ENCODE measurements around the gene FADS2. TPM values are rescaled to one million over a fixed set of nuclear protein-coding genes. Genes with fewer than 3 reads are reported as not detected.

FADS2 gene
- total RNA-seq, 1 donor from 2014 or later, result 43.3 TPM

DNA sequence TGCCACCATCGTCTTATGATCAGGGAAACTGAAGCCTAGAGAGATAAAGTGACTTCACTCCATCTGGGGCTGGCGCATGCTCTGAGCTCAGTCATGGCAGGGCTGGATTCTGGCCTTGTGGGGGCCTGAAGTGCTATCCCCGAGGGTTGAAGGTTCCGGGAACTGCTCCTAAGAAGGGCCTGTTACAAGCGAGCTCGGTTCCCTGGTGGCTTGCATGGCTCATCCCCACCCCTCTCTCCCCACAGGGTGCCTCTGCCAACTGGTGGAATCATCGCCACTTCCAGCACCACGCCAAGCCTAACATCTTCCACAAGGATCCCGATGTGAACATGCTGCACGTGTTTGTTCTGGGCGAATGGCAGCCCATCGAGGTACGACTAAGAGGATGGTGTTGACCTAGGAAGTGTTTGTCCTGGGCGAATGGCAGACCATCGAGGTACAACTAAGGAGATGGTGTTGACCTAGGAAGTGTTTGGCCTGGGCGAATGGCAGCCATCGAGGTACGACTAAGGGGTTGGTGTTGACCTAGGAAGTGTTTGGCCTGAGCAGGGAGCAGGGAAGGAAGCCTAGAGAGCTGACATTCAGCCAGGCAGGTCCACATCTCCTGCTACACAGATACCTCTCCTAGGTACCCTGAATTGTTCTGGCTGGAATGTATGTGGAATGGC is 19.9 kb downstream of the FADS2 start:
- ATAC-seq, result no peak

DNA sequence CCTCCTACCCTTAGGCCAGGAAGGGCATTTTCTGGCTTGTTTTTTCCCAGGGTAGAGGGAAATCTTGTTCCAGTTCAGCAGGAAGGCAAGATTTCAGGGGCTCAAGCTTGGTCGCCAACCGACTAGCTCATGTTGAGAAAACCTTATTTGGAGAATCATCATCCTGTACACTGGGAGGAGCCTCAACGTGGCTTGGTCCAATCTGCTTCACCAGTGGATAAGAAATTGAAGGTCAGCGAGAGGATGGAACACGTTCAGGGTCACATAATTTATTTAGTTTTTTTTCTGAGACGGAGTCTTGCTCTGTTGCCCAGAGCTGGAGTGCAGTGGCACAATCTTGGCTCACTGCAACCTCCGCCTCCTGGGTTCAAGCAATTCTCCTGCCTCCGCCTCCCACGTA is 20.5 kb downstream of the FADS2 start:
- no peak for ATAC-seq

DNA sequence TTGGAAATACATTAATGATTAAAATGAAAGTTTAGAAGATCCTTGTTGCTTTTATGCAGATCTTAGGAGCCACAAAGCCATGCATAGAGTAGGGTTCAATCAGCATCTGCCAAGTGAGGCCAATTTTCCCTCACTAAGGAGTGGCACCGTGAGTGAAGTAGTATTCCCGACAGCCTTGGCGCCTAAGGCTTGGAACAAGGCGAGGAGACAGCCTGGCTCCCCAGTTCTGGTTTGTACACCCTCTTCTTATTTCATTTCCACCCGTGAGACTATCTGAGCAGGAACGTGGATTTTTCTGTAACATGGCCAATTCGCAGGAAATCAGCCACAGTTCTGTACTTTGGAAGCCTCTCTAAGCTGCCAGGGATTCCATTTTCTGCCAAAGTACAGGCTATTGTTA is 22.6 kb downstream of the FADS2 start:
- ATAC-seq, result no peak

DNA sequence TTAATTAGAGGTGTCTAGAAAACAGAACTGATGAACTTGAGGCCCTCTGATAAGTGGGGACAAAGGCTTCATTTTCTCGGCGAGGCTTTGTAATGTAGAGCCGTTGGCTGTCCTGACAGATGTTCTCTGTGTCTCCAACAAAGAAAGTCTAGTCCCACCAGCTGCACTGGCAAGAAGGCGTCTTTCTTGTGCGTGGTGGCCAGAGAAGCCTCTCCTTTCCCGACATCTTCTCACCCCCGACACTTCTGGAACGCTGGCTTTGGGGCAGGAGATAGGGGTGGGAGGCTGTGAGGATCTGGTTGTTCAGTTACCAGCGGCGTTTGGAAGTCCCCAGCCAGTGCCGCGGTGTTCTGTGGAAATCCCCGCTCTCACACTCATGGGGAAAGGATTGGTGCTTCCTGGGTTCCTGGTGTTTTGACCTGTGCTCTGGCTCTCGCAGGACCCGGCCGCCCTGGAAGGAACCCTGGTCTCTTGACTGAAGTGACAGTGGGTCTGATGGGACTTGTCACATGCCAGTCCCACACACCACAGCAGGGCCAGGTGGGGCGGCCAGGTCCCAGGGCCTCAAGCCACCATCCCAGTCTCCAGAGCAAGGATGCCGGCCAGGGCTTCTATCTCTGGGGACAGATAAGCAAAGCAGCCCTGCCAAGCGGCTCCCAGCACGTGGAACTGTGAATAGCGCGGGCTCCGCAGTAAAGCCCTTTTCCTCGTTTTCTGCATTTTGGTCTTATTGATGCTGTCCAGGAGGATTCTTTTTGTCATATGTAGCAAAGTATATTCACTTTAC is 23.2 kb downstream of the FADS2 start:
- ATAC-seq, result no peak

DNA sequence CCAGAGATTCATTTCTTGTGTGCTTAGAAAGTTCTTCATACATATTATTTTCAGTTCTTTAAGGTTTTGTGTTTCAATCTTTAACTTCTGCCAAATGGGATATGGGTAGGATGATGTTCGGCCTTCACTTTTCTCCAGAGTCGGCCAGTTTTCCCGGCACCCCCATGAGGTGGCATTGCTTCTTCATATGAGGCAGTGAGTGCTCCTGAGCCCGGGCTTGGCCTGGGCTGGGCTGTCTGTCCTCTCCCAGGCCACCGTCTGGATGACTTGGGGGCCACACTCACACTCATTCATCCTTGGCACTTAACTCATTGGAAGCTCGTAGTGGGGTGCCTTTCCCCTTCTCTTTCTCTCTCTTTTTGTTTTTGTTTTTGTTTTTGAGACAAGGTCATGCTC is 23.8 kb downstream of the FADS2 start:
- ATAC-seq, result no peak

DNA sequence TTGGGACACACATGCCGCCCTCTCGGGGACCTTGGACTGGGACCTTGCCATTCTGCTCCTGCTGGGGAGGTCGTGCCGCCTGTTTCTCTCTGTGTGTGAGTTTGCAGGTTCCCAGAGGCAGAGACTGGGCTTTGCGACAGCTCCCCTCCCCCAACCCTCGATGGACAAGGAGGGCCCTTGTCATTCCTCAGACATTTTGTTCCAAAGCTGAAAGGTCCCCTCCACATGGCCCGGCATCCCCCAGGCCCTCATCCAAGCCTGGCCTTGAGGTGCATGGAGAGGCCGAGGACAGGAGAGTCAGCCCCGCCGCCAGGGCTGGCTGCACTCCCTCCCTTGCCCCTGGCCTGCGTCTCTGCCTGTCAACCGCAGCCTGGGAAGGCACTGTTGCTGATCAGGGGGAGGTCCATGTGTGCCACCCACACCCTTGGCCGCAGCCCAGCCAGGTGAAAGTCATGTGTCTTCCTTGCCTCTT is 25.6 kb downstream of the FADS2 start:
- no peak for ATAC-seq

DNA sequence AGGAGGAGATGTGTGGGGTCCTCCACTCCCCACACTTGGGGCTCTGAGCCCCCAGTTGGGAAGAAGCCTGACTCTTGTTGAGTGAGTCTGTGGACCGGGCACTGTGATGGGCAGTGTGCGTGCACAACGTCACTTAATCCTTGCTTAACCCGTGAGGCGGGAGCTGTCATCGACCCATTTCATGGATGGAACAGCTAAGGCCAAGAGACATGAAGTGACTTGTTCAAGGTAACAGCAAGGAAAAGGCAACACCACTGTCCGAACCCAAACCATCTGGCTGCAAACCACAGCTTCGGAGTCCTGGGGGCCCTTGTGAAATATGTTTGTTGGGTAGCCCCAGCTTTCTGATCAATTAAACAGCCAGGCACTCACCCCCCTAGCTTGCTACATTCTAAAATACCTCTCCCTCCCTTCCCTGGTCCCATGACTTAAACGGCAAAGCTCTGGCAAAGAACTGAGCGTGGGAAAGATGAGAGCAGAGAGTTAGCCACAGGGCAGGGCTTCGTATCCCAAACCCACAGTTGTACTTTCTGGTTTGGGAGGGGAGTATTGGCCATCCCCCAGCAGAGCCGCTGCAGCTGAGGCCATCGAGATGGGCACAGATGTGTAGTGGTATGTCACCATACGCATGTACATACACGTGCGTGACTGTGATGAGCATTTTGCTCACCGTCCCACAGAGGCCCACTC is 26.3 kb downstream of the FADS2 start:
- no peak for ATAC-seq

DNA sequence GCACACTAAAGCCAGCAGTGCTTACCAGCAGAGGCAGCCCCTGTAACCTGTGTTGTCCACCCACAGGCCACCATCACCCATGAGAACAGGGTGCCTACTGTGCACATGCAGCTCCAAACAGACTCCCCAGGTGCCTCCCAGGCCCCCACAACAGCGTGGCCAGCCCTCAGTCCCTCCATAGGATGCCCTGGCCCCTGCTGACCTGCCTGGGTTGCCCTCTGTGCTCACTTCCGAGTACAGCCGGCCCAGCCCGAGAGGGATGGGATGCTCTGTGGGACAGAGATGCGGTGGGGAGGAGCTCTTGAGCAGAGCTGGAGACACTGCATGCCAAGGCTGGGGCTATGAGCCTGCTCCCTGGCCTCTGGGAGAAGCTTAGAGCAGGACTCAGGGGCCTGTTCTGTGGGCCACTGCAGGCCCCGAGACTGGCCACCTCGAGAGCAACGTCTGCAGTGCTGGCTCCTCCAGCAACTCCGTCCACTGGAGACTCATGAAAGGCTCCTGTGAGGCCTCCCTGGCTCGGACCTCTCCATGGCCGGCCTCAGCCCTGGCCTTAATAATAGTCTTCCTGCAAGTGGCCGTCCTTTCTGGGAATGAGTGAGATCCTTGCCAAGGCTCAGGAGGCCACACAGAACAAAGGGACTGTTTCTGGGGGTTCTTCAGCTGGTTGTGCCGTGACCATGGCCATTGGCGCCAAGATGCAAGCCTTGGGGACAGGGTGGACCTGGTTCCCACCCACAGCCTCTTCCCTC is 27.0 kb downstream of the FADS2 start:
- ATAC-seq, result no peak

DNA sequence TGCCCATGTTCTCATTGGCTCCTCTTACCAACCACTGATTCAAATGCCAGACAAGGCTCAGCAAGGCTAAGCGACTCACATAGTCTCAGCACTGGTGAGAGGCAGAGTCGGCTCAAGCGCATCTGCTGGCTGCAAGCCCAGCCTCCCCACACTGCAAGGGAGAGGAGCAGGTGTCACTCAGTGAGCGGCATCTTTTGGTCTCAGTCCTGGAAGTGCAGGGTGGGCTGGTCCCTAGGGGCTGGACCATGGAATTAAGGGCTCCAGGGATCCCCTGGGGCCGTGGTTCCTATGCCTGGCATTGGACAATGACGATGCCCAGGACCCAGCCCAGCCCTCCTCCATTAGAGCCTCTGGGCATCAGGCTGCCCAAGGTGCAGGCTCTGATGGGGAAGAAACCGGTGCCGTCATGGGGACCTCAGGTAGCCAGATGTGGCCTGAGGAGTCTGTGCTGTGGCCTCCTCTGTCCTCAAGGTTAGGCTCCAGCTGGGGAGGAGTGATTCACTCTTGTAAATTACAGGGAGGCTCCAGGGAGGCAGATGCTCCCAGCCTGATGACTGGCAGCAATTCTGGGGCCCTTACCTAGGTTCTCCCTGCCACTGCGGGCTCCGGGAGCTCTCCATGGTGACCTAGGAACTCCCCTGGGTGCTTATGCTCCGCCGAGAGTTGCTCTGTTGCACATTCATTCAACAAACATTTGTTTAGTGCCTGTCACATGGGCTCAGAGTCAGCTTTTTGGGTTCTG is 28.0 kb downstream of the FADS2 start:
- ATAC-seq, result no peak

DNA sequence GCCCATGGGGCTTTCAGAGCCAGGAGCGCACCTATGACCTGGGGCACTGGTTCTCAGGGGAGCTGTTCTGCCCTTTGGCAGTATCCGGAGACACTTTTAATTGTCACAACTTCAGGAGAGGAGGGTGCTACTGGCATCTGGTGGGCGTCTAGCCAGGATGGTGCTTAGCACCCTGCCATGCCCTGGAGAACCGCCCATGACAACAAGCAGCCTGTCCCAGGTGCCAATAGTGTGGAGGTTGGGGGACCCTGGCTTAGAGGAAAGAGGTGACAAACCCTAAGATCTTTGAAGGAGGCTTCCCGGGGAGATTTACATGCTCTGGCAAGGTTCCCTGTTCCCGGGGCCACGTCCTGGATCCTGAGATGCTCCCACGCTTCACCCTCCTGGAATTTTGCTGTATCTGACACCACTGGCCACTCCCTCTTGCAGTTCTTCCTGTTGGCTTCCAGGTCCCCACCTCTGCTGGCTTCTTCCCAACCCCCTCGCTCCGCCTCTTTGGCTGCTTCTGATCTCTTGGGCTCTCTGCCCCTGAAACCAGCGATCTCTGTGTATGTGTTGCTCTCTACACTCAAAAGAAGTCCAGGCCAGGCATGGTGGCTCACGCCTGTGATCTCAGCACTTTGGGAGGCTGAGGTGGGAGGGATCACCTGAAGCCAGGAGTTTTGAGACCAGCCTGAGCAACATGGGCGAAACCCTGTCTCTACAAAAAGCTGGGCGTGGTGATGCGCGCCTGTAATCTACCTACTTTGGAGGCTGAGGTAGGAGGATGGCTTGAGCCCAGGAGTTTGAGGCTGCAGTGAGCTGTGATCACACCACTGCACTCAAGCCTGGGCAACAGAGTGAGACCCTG is 32.2 kb downstream of the FADS2 start:
- peak; percentile 15 for ATAC-seq

DNA sequence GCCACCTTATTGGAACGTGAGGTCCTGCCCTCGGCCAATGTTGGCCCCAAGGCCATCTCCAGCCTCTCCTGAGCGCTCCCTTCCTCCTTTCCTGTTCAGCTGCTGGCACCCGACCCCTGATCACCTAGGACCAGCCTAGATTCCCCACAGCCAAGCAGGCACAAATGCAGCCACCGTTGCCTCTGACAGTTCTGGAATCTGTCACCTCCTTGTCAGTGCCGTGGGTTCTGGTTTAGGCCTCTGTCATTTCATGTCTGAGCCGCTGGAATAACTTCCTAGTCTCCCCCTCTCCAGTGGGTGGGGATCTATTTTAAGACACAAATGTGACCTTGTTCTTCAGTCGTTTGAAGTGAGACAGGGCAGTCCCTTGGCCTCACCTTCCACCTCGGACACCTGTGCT is 33.5 kb downstream of the FADS2 start:
- no peak for ATAC-seq

DNA sequence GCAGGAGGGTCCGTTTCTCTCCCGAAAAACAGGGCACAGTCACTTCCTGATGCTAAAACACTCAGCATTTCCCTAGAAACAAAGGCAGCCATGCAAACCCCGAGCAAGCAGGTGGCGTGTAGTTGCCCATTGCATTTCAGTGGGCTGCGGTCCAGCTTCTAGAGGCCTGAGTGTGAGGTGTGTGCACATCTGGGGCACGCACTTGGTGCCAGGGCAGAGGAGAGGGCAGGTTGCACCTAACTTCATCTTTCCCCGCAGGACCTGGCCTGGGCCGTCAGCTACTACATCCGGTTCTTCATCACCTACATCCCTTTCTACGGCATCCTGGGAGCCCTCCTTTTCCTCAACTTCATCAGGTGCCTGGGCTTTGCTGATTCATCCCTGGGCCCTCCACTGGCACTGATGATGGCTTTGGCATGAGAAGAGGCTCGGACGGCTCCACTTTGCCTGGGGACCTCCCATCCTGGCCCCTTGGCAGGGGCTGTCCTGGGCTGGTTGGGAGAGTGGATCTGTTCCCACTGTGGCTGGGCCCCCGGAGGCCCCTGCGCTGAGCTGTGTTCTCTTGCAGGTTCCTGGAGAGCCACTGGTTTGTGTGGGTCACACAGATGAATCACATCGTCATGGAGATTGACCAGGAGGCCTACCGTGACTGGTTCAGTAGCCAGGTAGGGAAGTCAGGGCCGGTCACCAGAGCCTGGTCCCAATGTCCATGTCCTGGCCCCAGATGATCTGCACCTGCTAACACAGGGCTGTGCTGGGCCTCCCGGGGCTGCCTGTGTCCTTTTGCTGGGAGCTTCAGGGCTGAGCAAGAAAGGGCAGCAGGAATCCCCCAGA is 34.8 kb downstream of the FADS2 start:
- ATAC-seq, result no peak

DNA sequence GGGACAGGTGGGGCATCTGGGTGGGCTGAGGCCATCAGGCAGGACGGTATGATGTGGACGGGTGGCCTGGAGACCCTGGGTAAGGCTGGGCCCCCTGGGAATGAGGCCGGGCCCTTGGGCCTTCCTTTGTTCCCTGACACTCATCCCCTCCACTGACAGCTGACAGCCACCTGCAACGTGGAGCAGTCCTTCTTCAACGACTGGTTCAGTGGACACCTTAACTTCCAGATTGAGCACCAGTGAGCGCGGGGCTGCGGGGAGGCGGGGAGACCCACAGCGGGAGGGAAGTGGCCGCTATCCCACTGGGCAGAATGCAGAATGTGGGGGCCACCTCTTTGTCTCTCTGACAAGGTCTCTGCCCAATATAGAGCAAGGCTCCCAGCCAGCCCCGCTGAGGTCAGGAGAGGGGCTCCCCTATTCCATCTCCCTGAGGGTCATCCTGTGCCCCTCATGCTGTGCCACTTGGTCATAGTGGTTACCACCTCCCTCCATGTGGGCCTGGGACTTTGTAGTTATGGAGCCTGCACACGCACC is 35.5 kb downstream of the FADS2 start:
- ATAC-seq, result peak; percentile 9

DNA sequence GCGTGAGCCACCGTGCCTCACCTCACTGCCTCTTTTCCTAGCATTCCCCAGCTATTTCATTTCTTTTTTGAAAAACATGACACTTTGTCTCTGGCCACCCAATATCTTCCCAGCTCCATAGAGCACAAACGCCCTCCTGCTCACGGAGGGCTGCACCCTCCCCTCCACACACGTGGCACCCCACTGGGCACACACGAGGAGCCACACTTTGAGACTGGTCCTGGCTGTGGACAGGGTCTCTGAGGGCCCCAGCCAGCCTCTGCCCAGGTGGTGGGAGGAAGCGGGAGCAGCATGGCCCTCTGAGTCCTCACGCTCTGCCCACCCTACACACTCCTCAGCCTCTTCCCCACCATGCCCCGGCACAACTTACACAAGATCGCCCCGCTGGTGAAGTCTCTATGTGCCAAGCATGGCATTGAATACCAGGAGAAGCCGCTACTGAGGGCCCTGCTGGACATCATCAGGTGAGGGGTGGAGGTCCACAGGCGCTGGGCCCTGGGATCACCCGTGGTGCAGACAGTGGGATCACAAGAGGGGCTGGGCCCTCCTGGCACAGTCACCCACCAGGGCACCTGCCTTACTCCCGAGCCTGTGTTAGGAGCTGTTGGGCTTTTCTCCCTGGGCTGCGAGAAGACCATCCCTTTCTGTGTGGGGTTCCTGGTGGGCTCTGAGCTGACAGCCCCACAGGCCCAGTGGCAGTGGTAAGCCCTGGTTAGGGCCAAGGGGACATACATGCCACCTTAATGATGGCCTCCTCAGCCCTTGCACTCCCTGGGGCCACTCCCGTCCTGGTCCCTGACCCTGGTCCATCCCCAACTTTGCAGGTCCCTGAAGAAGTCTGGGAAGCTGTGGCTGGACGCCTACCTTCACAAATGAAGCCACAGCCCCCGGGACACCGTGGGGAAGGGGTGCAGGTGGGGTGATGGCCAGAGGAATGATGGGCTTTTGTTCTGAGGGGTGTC is 37.0 kb downstream of the FADS2 start:
- no peak for ATAC-seq

DNA sequence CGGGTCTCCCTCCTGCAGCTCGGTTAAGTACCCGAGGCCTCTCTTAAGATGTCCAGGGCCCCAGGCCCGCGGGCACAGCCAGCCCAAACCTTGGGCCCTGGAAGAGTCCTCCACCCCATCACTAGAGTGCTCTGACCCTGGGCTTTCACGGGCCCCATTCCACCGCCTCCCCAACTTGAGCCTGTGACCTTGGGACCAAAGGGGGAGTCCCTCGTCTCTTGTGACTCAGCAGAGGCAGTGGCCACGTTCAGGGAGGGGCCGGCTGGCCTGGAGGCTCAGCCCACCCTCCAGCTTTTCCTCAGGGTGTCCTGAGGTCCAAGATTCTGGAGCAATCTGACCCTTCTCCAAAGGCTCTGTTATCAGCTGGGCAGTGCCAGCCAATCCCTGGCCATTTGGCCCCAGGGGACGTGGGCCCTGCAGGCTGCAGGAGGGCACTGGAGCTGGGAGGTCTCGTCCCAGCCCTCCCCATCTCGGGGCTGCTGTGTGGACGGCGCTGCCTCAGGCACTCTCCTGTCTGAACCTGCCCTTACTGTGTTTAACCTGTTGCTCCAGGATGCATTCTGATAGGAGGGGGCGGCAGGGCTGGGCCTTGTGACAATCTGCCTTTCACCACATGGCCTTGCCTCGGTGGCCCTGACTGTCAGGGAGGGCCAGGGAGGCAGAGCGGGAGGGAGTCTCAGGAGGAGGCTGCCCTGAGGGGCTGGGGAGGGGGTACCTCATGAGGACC is 38.3 kb downstream of the FADS2 start:
- ATAC-seq, result no peak

DNA sequence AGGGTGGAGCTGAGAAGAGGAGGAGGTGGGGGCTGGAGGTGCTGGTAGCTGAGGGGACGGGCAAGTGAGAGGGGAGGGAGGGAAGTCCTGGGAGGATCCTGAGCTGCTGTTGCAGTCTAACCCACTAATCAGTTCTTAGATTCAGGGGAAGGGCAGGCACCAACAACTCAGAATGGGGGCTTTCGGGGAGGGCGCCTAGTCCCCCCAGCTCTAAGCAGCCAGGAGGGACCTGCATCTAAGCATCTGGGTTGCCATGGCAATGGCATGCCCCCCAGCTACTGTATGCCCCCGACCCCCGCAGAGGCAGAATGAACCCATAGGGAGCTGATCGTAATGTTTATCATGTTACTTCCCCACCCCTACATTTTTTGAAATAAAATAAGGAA is 38.9 kb downstream of the FADS2 start:
- ATAC-seq, result no peak

DNA sequence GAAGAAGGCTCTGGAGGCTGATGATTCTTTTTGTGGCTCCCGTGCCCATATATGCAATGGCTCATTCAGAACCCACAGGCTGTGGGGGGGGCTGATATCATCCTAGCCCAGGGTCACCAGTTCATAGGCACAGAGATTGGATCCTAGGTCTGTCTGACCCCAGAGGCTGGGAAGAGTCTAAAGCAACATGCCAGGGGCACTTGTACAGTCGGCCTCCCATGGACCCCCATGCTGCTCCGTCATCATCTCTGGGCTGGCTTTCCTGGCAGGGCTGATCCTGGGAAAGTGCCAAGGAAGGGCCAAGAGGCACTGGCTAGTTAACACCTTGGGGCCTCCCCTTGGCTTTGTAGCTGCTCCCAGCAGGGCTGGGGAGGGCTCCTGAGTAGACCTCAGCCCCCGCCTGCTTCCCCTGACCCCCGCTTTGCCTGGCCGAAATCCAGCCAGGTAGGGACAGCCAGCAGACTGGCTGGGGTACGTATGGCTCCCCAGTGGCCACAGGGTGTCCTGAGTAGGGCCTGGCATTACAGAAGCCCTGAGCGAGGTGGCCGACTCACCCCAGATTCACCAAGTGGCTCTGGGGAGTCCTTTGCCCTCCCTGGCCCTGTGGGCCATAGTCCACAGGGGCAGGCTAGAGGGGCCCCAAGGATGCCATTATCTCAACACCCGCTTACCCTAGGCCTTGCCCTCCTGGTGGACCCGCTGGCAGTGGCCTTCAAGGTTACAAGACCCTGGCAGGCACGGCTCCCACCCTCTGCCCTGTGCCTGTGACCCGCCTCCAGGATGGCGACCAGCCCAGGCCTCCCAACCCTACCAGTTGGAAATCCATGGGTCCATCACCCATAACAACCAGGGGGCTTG is 40.7 kb downstream of the FADS2 start:
- no peak for ATAC-seq
